AG09309 (cell line): ENCODE data around the gene MYLK.

Experiments
- DNase-seq: peaks from one replicate; pipeline ENCODE4 v3.0.0-alpha.2; 2010; ENCODE audit warnings: low read depth
- H3K4me3 ChIP-seq: 2 replicates; pipeline ENCODE4 v1.5.1; 2011; ENCODE audit warnings: mild to moderate bottlenecking, low read depth, low read length, moderate library complexity; ENCODE audit not compliant: control insufficient read depth
- TF ChIP-seq, protein P1 (sequence below): IDR thresholded peaks from 2 replicates; pipeline ENCODE4 v1.5.1; 2011; ENCODE audit warnings: mild to moderate bottlenecking, low read depth, low read length, inconsistent platforms; ENCODE audit not compliant: insufficient read depth, control insufficient read depth; ENCODE audit errors: missing control alignments

The MYLK gene

DNA sequence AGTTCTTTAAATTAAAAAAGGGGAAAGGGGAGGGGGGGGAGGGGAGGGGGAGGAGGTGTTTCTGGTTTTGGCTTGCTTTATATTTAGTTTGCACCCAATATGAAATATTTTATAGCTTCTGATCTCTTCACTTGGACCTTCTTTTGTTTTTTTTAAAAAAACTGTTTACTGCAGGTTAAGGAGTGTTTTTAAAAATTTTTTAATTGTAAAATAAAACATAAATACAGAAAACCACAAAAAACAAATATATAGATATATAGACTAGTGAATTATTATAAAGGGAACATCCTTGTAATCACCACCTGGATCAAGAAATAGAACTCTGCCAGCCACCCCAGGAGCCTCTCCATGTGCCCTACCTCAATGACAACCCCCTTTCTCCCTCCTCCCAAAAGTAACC, 861 bp upstream of the MYLK start:
- TF ChIP-seq, protein P1, sequence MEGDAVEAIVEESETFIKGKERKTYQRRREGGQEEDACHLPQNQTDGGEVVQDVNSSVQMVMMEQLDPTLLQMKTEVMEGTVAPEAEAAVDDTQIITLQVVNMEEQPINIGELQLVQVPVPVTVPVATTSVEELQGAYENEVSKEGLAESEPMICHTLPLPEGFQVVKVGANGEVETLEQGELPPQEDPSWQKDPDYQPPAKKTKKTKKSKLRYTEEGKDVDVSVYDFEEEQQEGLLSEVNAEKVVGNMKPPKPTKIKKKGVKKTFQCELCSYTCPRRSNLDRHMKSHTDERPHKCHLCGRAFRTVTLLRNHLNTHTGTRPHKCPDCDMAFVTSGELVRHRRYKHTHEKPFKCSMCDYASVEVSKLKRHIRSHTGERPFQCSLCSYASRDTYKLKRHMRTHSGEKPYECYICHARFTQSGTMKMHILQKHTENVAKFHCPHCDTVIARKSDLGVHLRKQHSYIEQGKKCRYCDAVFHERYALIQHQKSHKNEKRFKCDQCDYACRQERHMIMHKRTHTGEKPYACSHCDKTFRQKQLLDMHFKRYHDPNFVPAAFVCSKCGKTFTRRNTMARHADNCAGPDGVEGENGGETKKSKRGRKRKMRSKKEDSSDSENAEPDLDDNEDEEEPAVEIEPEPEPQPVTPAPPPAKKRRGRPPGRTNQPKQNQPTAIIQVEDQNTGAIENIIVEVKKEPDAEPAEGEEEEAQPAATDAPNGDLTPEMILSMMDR: no peak
- no peak overlapping the region; the same call in 1 of the 2 replicates for H3K4me3 ChIP-seq
- no peak for DNase-seq

DNA sequence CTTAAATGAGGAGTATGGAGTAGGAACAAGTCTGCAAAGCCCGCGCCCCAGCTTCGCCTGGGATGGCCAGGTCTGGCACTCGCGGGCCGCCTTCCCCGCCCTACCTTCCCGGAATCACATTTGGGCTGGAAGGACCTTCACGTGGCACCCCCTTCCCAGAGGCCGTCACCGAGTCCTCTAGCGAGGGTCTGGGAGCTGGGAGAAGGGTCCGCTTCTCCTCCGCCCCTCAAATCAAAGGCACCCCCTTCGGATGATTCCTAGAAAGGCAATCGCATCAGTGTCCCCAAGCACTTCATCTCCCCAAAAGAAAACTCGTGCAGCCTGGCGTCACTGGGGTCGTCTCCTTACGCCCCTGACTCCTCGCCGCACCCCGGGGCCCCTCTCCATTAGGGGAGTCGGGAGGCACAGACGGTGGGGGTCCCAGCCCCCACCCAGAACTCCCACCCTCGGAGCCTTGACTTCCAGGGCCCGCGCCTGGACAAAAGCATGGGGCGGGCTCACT, 380 bp downstream of the MYLK start:
- peak overlapping the region; percentile 89 for H3K4me3 ChIP-seq
- DNase-seq: no peak
- TF ChIP-seq, protein P1: no peak

DNA sequence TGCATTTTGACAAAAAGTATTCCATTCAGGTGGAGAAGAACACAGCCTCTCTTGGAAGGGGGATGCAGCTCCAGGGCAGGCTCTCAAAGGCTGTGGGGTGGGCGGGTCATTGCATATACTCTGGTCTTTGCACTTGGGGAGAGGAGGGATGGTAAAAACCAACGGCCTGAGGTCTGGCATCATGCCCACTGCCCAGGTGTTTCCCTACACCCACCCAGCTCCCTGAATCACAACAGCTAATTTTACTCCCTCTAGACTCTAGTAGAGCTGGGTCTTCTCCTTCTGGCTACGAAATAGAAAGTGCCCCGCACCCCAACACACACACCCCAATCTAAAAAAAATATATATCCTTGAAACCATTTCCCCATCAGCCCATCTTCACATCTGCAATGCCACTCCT, 1.0 kb downstream of the MYLK start:
- H3K4me3 ChIP-seq: peak overlapping the region; percentile 89
- TF ChIP-seq, protein P1: no peak
- DNase-seq: no peak

DNA sequence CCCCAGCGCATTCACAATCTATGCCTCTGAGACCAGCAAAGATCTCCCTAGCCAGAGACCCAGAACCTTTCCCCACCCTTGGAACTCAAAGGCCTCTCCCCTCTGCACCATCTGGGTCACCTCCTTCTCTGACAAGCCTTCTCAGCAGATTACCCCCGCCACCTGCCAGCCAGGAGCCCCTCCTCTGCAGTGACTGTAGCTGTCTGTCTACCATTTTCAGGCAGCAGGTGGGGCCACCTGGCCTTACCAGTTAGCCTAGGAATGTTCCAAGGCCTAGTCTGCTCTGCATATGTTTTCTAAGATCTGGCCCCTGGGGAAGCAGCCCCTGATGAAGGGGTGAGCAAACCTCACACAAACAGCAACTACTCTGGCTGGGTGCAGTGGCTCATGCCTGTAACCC, 2.4 kb downstream of the MYLK start:
- peak overlapping the region; percentile 19 for H3K4me3 ChIP-seq
- DNase-seq: no peak
- TF ChIP-seq, protein P1: no peak

DNA sequence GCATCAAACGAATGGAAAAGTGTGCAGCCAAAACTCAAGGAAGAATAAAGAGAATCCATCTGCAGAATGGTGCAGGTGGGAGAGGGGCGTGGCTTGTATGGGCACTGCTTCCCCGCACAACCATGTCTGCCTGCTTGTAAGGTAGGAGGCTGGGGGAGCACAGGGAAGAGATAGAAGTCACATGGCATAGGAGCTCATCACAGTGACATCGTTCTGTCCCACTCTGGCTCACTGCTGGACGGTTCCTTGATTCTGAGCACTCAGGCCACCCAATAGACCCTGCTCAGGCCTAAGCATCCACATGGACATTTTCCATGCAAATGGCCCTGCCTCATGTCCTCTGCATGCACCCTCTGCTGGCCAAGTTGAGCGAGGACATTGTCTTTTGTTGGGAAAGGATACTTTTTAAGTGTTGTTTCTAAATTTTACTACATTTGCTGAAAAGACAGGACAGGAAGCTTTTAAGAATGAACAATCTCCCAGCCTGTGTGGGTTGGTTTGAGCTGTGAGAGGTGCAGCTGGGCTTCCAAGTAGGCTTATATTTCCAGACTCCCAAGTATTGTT, 3.1 kb downstream of the MYLK start:
- TF ChIP-seq, protein P1: peak; percentile 78
- DNase-seq: no peak
- H3K4me3 ChIP-seq: no peak overlapping the region

DNA sequence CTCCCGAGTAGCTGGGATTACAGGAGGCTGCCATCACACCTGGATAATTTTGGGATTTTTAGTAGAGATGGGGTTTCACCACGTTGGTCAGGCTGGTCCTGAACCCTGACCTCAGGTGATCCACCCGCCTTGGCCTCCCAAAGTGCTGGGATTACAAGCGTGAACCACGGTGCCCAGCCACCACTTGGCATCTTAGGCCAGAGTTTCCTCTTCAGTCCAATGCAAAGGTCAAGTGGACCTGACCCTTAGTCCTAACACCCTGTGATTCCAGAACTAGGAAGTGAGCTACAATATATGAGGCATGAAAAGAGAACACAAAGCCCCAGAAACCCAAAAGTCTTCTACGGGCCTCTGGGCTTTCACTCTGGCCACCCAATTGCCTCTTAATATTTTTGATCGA, 5.3 kb downstream of the MYLK start:
- TF ChIP-seq, protein P1: no peak
- no peak for DNase-seq
- no peak overlapping the region for H3K4me3 ChIP-seq
